IMR-90 (cell line): Measurements from ENCODE around the gene PLAC9. TPM values are rescaled to one million over a fixed set of nuclear protein-coding genes. Genes with fewer than 3 reads are reported as not detected.

Source experiments
- ATAC-seq: fragments of 200-7000 bp; cut with Tn5 transposase; 2 replicates; pipeline ENCODE4 v1.9.1; 2020; ENCODE audit warnings: low read depth, mild to moderate bottlenecking, moderate library complexity
- BruUV-seq: library from RNA; stranded (reverse); fragments of 400-500 nt; replicated peaks from 2 replicates; lab custom pipeline; 2021; lab: Mats Ljungman, UMichigan
- CTCF ChIA-PET: fragments of 300-600 bp; formaldehyde crosslinking; extraction: SDS; loops from one replicate; lab custom pipeline; 2021; ENCODE audit warnings: antibody characterized with exemption; lab: Yijun Ruan, JAX
- POLR2A ChIA-PET: fragments of 300-600 bp; sonication (Branson Sonifier 250); formaldehyde crosslinking; loops from one replicate; lab custom pipeline; 2022; ENCODE audit warnings: antibody characterized with exemption; ENCODE audit not compliant: unreplicated experiment; lab: Charles Lee
- DNase-seq: peaks from one replicate; pipeline ENCODE4 v3.0.0; 2013
- H2AFZ ChIP-seq: replicated peaks from 2 replicates; pipeline ENCODE3; 2013; ENCODE audit warnings: low read length, mild to moderate bottlenecking; ENCODE audit not compliant: poor library complexity
- H2AK5ac ChIP-seq: 2 replicates; pipeline ENCODE4 v1.6.1; 2013; ENCODE audit warnings: low read depth, low read length, inconsistent platforms
- H2AK9ac ChIP-seq: replicated peaks from 2 replicates; pipeline ENCODE3; 2013; ENCODE audit warnings: mild to moderate bottlenecking, low read depth, low read length, moderate library complexity; ENCODE audit not compliant: poor library complexity
- H2BK120ac ChIP-seq: 2 replicates; pipeline ENCODE4 v1.6.1; 2013; ENCODE audit warnings: low read depth, low read length, inconsistent platforms
- H2BK15ac ChIP-seq: 3 replicates; pipeline ENCODE4 v1.6.1; 2013; ENCODE audit warnings: low read depth, low read length, inconsistent platforms
- H2BK20ac ChIP-seq: 2 replicates; pipeline ENCODE4 v1.6.1; 2013; ENCODE audit warnings: low read depth, mild to moderate bottlenecking, inconsistent platforms, low read length, moderate library complexity
- H2BK5ac ChIP-seq: 2 replicates; pipeline ENCODE4 v1.6.1; 2013; ENCODE audit warnings: mild to moderate bottlenecking, low read depth, low read length, inconsistent platforms; ENCODE audit not compliant: poor library complexity, severe bottlenecking
- H3K14ac ChIP-seq: replicated peaks from 2 replicates; pipeline ENCODE4 v1.6.1; 2013; ENCODE audit warnings: low read depth, low read length, inconsistent platforms
- H3K18ac ChIP-seq: 2 replicates; pipeline ENCODE4 v1.6.1; 2013; ENCODE audit warnings: low read depth, low read length, control low read depth
- H3K23ac ChIP-seq: 2 replicates; pipeline ENCODE4 v1.6.1; 2013; ENCODE audit warnings: low read depth, low read length, inconsistent platforms
- H3K27ac ChIP-seq: 2 replicates; pipeline ENCODE4 v1.5.1; 2013; ENCODE audit warnings: mild to moderate bottlenecking, control low read depth, low read length; ENCODE audit not compliant: insufficient read depth
- H3K27me3 ChIP-seq: 2 replicates; pipeline ENCODE4 v1.6.1; 2013; ENCODE audit warnings: low read length; ENCODE audit not compliant: control insufficient read depth, insufficient read depth
- H3K36me3 ChIP-seq: 2 replicates; pipeline ENCODE4 v1.6.1; 2013; ENCODE audit warnings: low read length, mixed read lengths; ENCODE audit not compliant: control insufficient read depth, insufficient read depth
- H3K4ac ChIP-seq: 2 replicates; pipeline ENCODE4 v1.6.1; 2013; ENCODE audit warnings: low read depth, low read length, inconsistent platforms
- H3K4me1 ChIP-seq: 2 replicates; pipeline ENCODE4 v1.6.1; 2013; ENCODE audit warnings: low read length, mixed read lengths; ENCODE audit not compliant: control insufficient read depth, insufficient read depth
- H3K4me2 ChIP-seq: 2 replicates; pipeline ENCODE4 v1.6.1; 2013; ENCODE audit warnings: low read depth, mild to moderate bottlenecking, control low read depth, low read length, moderate library complexity
- H3K4me3 ChIP-seq: 2 replicates; pipeline ENCODE4 v1.5.1; 2013; ENCODE audit warnings: low read depth, mild to moderate bottlenecking, control low read depth, low read length, moderate library complexity; ENCODE audit not compliant: insufficient read depth
- H3K56ac ChIP-seq: 2 replicates; pipeline ENCODE4 v1.6.1; 2013; ENCODE audit warnings: low read length, inconsistent platforms; ENCODE audit not compliant: insufficient read depth; ENCODE audit errors: extremely low read depth
- H3K79me1 ChIP-seq, 2 experiments: 2 replicates each; pipeline ENCODE4 v1.6.1; 2013; ENCODE audit warnings: low read length in 2 of 2, inconsistent platforms in 1 of 2, low read depth in 1 of 2
- H3K9ac ChIP-seq: 2 replicates; pipeline ENCODE4 v1.6.1; 2013; ENCODE audit warnings: low read depth, low read length, control low read depth
- H3K9me1 ChIP-seq: 2 replicates; pipeline ENCODE4 v1.6.1; 2013; ENCODE audit warnings: low read length, inconsistent platforms; ENCODE audit not compliant: insufficient read depth
- H3K9me3 ChIP-seq: 2 replicates; pipeline ENCODE4 v1.6.1; 2013; ENCODE audit warnings: low read length; ENCODE audit not compliant: control insufficient read depth, insufficient read depth
- H4K20me1 ChIP-seq: 2 replicates; pipeline ENCODE4 v1.6.1; 2013; ENCODE audit warnings: low read length, inconsistent platforms; ENCODE audit not compliant: insufficient read depth
- H4K5ac ChIP-seq: 2 replicates; pipeline ENCODE4 v1.6.1; 2013; ENCODE audit warnings: mild to moderate bottlenecking, low read depth, low read length, control low read depth
- H4K8ac ChIP-seq, 2 experiments: 2 replicates each; pipeline ENCODE4 v1.6.1; 2013; ENCODE audit warnings: low read depth in 2 of 2, low read length in 2 of 2, control low read depth in 1 of 2, inconsistent platforms in 1 of 2
- H4K91ac ChIP-seq: 2 replicates; pipeline ENCODE4 v1.6.1; 2013; ENCODE audit warnings: low read depth, low read length, inconsistent platforms; ENCODE audit not compliant: insufficient read depth
- CEBPB ChIP-seq: IDR thresholded peaks from 2 replicates; pipeline ENCODE4 v1.6.1; 2012; ENCODE audit warnings: low read depth, low read length, improper control_type of control experiment
- MAFK ChIP-seq: IDR thresholded peaks from 2 replicates; pipeline ENCODE4 v1.6.1; 2012; ENCODE audit warnings: low read depth, low read length, improper control_type of control experiment
- MXI1 ChIP-seq: IDR thresholded peaks from 2 replicates; pipeline ENCODE4 v1.6.1; 2012; ENCODE audit warnings: low read depth, mild to moderate bottlenecking, low read length, moderate library complexity, borderline replicate concordance
- RFX5 ChIP-seq: IDR thresholded peaks from 2 replicates; pipeline ENCODE4 v1.8.0; 2012; ENCODE audit warnings: low read depth, mild to moderate bottlenecking, low read length, moderate library complexity
- SMC3 ChIP-seq: fragments of 150-350 bp; IDR thresholded peaks from 2 replicates; pipeline ENCODE4 v1.6.1; 2016; ENCODE audit warnings: low read depth, mild to moderate bottlenecking, antibody characterized with exemption, low read length, moderate library complexity
- WGBS, 2 experiments: methylation state at CpG; one replicate each; pipeline versions ENCODE4 v1.1.5 to v1.1.7; 2013; ENCODE audit warnings: missing lambda C conversion rate in 2 of 2; ENCODE audit not compliant: insufficient read length in 1 of 2; ENCODE audit errors: extremely low coverage in 2 of 2; 5-methylcytosine and 5-hydroxymethylcytosine counted together
- dilution Hi-C: fragments of 300-500 bp; cut with HindIII; formaldehyde crosslinking; loops from one replicate; pipeline ENCODE4 v1.14.3; 2018; ENCODE audit warnings: low sequenced_read_pairs; ENCODE audit not compliant: unreplicated experiment
- in situ Hi-C: fragments of 300-500 bp; cut with MboI; formaldehyde crosslinking; loops from 3 replicates; pipeline ENCODE4 v1.14.3; 2019; ENCODE audit warnings: low sequenced_read_pairs, inconsistent platforms, mixed read lengths
- intact Hi-C: fragments of 100-400 bp; cut with micrococcal nuclease; formaldehyde crosslinking; loops from 2 replicates; pipeline ENCODE4 v1.10.0; 2022
- polyA plus RNA-seq, 3 experiments: library from polyadenylated mRNA; depleted of rRNA; stranded (reverse); fragments of >200 nt; gene quantifications; 2 replicates each; pipeline ENCODE4 v1.2.3, GENCODE V29; 2012; ENCODE audit warnings: low replicate concordance in 1 of 3
- total RNA-seq: library from RNA; depleted of rRNA; stranded (reverse); fragments of >200 nt; gene quantifications from 2 replicates; pipeline ENCODE4 v1.2.3, GENCODE V29; 2012

Gene PLAC9
- total and polyA plus RNA-seq, 2 of the 4 experiments (the other 2 are of a cell fraction): 1.6 to 12.2 TPM

DNA sequence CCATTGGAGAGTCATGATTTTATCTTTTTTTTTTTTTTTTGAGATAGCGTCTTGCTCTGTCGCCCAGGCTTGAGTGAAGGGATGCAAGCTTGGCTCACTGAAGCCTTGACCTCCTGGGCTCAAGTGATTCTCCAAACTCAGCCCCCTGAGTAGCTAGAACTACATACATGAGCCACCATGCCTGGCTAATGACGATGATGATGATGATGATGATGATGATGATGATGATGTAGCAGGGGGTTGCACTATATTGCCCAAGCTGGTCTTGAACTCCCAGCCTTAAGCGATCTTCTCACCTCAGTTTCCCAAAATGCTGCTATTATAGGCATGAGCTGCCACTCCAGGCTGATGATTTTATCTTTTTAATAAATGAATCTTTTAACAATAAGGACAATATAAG is 13.9 kb upstream of the PLAC9 start:
- no peak overlapping the region for H2AK5ac ChIP-seq
- no peak for ATAC-seq
- no peak overlapping the region for H2AK9ac ChIP-seq
- H3K9ac ChIP-seq: no peak overlapping the region
- no peaks in the 10 kb centered on the region for H3K4me1 ChIP-seq
- no peak overlapping the region for H4K8ac ChIP-seq
- H3K9me3 ChIP-seq: no peaks in the 10 kb centered on the region
- H4K5ac ChIP-seq: no peak overlapping the region
- WGBS, 2 experiments: no CpG with 5 or more reads among the region's 4 CpGs
- no peak overlapping the region for H3K14ac ChIP-seq
- no peak overlapping the region for H2AFZ ChIP-seq
- no peak overlapping the region for H3K18ac ChIP-seq
- H2BK120ac ChIP-seq: no peak overlapping the region
- BruUV-seq: no TSS peak
- no peaks in the 10 kb centered on the region for H3K36me3 ChIP-seq
- H3K23ac ChIP-seq: no peak overlapping the region
- DNase-seq: no peak
- peaks cover 5% of the 10 kb centered on the region for H3K27me3 ChIP-seq
- H4K20me1 ChIP-seq: no peaks in the 10 kb centered on the region
- dilution Hi-C loops: no loop called here
- H2BK5ac ChIP-seq: no peak overlapping the region
- no peaks in the 10 kb centered on the region for H3K9me1 ChIP-seq
- POLR2A ChIA-PET: no interaction called here
- intact Hi-C loops: no loop called here
- no peak overlapping the region for H3K56ac ChIP-seq
- H4K91ac ChIP-seq: no peak overlapping the region
- no peak for TF ChIP-seq MXI1
- TF ChIP-seq MAFK: no peak
- no peak for TF ChIP-seq CEBPB
- no peak for TF ChIP-seq RFX5
- TF ChIP-seq SMC3: no peak
- H3K4ac ChIP-seq: no peak overlapping the region
- no peak overlapping the region for H2BK20ac ChIP-seq
- H2BK15ac ChIP-seq: no peak overlapping the region
- H3K4me2 ChIP-seq: no peak overlapping the region
- H3K79me1 ChIP-seq: no peaks in the 10 kb centered on the region
- in situ Hi-C loops: no loop called here
- H3K27ac ChIP-seq: no peak overlapping the region
- CTCF ChIA-PET: no interaction called here
- H3K4me3 ChIP-seq: no peak overlapping the region
